ENCODE data around the gene CCDC138. TPM values are rescaled to one million over a fixed set of nuclear protein-coding genes. Genes with fewer than 3 reads are reported as not detected.

CCDC138 gene
- total RNA-seq, 1 donor from 2014 or later: 10.6 TPM

DNA sequence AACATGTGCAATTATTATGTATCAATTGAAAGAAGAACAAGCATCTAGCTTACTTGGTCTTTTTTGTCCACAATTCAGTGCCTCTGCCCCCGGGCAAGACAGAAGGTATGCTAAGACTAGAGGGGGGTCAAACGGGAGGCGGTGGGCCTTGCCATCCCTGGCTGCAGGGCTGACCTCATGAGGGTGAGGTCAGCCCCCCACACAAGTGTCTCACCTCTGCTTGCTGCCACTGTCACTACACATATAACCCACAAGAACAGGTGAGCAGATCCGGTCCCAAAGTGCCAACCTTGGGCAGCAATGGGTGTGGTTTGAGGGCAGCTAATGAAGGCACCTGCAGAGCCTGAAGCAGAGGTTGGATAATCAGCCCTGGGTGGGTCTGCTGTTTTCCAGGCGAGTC is 131.0 kb downstream of the CCDC138 start:
- Mint-ChIP-seq H3K36me3 (ENCODE audit: low read depth) (no peaks in the 10 kb centered on the region), H3K4me3 (no peak overlapping the region), H3K4me1 (no peaks in the 10 kb centered on the region), H3K9me3 (no peaks in the 10 kb centered on the region), H3K27me3 (no peaks in the 10 kb centered on the region), H3K27ac (no peak overlapping the region)
- CTCF ChIA-PET: no interaction called here
- DNase-seq (no peak), ATAC-seq (ENCODE audit: low read depth) (no peak)
- intact Hi-C loops (cut with micrococcal nuclease): no loop called here
- TF ChIP-seq, protein P1, sequence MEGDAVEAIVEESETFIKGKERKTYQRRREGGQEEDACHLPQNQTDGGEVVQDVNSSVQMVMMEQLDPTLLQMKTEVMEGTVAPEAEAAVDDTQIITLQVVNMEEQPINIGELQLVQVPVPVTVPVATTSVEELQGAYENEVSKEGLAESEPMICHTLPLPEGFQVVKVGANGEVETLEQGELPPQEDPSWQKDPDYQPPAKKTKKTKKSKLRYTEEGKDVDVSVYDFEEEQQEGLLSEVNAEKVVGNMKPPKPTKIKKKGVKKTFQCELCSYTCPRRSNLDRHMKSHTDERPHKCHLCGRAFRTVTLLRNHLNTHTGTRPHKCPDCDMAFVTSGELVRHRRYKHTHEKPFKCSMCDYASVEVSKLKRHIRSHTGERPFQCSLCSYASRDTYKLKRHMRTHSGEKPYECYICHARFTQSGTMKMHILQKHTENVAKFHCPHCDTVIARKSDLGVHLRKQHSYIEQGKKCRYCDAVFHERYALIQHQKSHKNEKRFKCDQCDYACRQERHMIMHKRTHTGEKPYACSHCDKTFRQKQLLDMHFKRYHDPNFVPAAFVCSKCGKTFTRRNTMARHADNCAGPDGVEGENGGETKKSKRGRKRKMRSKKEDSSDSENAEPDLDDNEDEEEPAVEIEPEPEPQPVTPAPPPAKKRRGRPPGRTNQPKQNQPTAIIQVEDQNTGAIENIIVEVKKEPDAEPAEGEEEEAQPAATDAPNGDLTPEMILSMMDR (IDR thresholded peaks at IDR 0.05): no peak
- POLR2A ChIA-PET: no interaction called here

DNA sequence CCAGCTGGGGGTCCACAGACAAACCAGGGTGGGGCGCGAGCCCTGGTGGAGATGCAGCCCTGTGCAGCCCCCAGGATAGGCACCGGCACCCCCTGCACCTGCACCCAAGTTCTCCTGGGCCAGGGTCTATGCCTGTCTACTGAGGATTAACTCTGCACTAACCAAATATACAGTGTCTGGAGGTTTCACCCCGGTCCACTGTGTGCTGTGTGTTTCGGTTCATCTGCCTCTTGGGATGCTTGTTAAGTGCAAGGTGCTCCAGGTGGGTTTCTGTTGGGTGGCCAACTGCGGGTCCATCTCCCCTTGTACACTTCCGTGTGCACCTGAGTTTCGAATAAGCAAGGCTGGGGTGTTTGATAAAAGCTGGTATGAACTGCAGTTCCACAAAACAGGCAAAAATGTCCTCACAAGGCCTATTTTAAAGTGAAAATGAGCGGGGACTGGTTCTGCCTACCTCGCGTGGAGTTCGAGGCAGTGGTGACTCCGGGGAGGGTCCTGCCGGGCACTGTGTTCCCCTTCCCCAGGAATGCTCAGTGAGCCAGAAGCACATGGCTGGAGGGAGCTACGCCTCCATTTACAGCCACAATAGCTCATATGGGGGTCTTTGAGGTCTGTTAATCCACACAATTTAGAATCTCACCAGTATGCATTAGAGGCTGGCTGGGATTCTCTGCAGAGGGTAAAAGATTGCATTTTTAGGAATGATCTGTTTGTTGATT is 131.7 kb downstream of the CCDC138 start:
- no peaks in the 10 kb centered on the region for H3K27me3 Mint-ChIP-seq
- no peak for ATAC-seq (ENCODE audit: low read depth)
- intact Hi-C loops (cut with micrococcal nuclease): no loop called here
- no peaks in the 10 kb centered on the region for H3K4me1 Mint-ChIP-seq
- POLR2A ChIA-PET: no interaction called here
- no peak overlapping the region for H3K27ac Mint-ChIP-seq
- TF ChIP-seq, protein P1 (IDR thresholded peaks at IDR 0.05): no peak
- no peaks in the 10 kb centered on the region for H3K36me3 Mint-ChIP-seq (ENCODE audit: low read depth)
- no peaks in the 10 kb centered on the region for H3K9me3 Mint-ChIP-seq
- no peak for DNase-seq
- H3K4me3 Mint-ChIP-seq: no peak overlapping the region
- CTCF ChIA-PET: no interaction called here

DNA sequence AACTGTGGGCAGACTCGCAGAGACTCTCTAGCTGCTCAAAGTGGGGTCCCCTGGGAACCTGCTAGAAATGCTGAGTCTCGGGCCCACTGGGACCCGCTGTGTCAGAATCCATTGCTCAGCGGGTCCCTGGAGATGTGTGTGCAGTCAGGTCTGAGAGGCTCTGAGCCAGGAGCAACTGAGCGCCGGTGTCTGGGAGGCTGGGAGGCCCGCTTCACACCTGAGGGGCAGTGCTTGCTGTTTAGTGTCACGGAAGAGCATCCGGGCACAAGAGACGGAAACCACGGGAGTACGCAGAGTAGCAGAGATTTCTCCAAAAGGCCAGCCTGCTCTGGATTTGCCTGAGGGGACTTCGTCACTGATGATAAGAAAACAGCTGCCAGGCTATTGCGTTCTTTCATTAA is 132.4 kb downstream of the CCDC138 start:
- Mint-ChIP-seq H3K27me3 (no peaks in the 10 kb centered on the region), H3K27ac (no peak overlapping the region), H3K36me3 (ENCODE audit: low read depth) (no peaks in the 10 kb centered on the region), H3K4me3 (no peak overlapping the region), H3K9me3 (no peaks in the 10 kb centered on the region), H3K4me1 (no peaks in the 10 kb centered on the region)
- POLR2A ChIA-PET: no interaction called here
- DNase-seq (no peak), ATAC-seq (ENCODE audit: low read depth) (no peak)
- intact Hi-C loops (cut with micrococcal nuclease): no loop called here
- CTCF ChIA-PET: no interaction called here
- TF ChIP-seq, protein P1 (IDR thresholded peaks at IDR 0.05): no peak

DNA sequence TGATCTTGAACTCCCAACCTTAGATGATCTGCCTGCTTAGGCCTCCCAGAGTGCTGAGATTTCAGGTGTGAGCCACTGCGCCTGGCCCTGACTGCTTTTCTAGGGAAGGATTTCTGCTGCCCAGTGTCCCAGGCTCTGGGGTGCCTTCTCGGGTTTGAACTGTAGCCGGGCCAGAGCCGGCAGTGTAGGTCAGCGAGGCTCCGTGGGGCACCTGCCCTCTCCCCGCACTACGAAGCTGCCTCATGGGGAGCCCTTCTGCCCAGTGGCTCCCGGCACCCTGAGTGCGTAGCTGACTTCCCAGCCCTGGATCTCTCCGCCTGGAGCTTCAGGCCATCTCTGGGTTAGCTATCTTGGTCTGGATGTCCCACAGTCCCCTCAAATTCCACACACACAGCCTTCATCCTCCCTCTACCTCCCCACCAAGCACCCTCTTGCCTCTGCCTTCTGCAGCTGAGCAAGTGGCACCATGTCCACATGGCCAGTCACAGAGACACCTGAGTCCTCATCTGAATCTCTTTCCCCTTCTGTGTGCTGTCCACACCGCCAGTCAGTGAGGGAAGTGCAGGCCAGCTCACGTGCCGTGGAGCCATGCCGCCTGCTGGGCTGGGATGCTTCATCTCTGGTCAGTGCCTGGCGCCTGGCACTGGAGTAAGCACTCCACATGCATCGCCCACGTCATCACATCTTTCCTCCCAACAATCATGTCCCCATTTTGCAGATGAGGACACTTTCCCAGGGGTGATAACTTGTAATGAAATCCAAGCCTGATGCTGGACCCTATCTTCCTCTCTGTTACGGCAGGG is 133.2 kb downstream of the CCDC138 start:
- H3K4me3 Mint-ChIP-seq: no peak overlapping the region
- ATAC-seq (ENCODE audit: low read depth): no peak
- intact Hi-C loops (cut with micrococcal nuclease): no loop called here

DNA sequence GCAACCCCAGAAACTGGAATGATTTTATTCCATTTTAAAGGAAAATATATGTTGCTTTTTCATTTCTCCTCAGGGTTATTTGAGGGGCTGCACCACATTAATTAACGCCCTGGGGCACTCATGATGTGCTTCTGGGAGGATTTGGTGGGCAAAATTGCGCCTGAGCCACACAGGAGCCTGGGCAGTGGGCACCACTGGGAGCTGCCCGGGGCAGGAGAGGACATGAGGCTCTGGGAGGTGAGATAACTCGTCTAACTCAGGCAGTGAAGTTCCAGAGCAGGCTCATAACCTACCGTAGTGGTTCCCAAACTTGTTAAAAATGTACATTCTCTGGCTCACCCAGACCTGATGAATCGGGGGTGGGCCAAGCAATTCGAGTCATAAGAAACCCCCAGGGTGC is 134.1 kb downstream of the CCDC138 start:
- no peaks in the 10 kb centered on the region for H3K27me3 Mint-ChIP-seq
- TF ChIP-seq, protein P1 (IDR thresholded peaks at IDR 0.05): no peak
- CTCF ChIA-PET: no interaction called here
- ATAC-seq (ENCODE audit: low read depth) (no peak), DNase-seq (no peak)
- POLR2A ChIA-PET: no interaction called here
- no peaks in the 10 kb centered on the region for H3K9me3 Mint-ChIP-seq
- intact Hi-C loops (cut with micrococcal nuclease): no loop called here
- no peaks in the 10 kb centered on the region for H3K4me1 Mint-ChIP-seq
- H3K36me3 Mint-ChIP-seq (ENCODE audit: low read depth): no peaks in the 10 kb centered on the region
- H3K4me3 Mint-ChIP-seq: no peak overlapping the region
- no peak overlapping the region for H3K27ac Mint-ChIP-seq

More for the DNA sequence above, 133.2 kb downstream of the CCDC138 start:
- Mint-ChIP-seq H3K27me3 (no peaks in the 10 kb centered on the region), H3K36me3 (ENCODE audit: low read depth) (no peaks in the 10 kb centered on the region), H3K9me3 (no peaks in the 10 kb centered on the region), H3K27ac (no peak overlapping the region), H3K4me1 (no peaks in the 10 kb centered on the region)
- TF ChIP-seq, protein P1 (IDR thresholded peaks at IDR 0.05): no peak
- ChIA-PET POLR2A (no interaction called here), CTCF (no interaction called here)
- no peak for DNase-seq

Measured in activated B cell treated with CpG ODN at 0.5 μM for 24 hours (primary cell).